ENCODE data around the gene ADGRD1.
"Not testable (repeated sequence)": the region's sequence is repeated elsewhere in the genome, so short reads cannot be mapped to it uniquely, and the experiment has no call there.

Gene ADGRD1

GRCh38 chr12:130937546-130937945, 16.2 kb upstream of the ADGRD1 start:
- not testable (repeated sequence) for DNase-seq (ENCODE audit: low read depth in 2 of 2)

DNA sequence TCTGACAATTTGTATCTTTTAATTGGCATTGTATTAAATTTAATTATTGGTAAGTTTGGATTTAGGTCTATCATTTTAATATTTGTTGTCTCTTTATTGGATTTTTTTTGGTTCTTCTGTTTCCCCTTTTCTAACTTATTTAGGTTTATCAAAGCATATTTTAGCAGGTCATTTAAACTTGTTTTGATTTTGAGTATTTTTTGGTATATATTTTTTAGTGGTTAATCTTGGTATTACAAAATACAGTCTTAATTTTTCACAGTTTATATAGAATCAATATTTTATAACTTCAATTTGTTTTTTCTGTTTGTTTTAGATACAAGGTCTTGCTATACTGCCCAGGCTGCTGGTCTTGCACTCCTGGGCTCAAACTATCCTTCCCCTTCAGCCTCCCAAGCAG, 15.5 kb upstream of the ADGRD1 start:
- DNase-seq (ENCODE audit: low read depth in 2 of 2) = no peak

GRCh38 chr12:130944878-130945277, 8.8 kb upstream of the ADGRD1 start:
- no peak for DNase-seq (ENCODE audit: low read depth in 2 of 2)

GRCh38 chr12:130945786-130946492, 7.8 kb upstream of the ADGRD1 start:
- DNase-seq (ENCODE audit: low read depth in 2 of 2) = no peak

DNA sequence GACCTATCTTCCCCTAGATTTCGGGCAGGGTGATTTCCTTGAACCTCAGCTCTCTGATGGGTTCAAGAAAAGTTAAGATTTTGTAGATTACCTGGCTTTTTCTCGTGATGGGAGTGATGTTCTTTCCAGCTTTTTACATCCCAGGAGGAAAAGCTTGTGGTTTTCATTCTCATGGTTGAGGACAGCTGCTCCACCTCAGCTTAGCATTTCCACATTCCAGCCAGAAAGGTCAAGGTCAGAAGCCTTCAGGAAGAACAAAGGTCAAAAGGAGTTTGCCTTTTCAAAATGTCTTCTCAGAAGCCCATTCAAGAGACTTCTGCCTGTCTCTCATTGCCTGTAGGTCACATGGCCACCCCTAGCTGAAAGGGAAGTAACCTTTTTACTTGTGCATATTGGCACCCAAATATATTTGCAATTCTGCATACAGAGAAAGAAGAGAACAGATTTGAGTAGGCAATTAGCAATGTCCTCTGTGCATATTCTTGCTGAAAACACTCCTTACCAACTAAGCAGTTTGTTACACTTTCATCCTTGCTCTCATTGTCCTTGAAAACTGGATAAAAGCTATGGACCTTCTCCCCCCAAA, 6.6 kb upstream of the ADGRD1 start:
- no peak for DNase-seq (ENCODE audit: low read depth in 2 of 2)

DNA sequence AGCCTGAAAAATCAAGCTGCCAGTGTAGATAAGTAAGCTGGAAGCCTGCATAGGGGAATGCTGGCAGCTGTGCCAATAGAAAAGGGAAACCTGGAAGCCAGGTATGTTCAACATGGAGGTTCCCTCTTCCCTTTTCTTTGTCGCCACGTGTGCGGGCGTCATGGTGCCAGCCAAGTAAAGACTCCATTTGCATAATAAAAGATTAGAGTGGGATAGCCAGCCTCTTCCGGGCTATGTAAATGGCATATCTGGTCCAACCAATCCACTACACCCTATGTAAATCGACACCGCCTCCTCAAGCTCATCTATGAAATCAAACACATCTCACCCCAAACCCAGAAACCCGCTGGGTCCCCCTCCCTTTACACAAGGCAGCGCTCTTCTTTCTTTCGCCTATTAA, 5.6 kb upstream of the ADGRD1 start:
- DNase-seq (ENCODE audit: low read depth in 2 of 2) = no peak

DNA sequence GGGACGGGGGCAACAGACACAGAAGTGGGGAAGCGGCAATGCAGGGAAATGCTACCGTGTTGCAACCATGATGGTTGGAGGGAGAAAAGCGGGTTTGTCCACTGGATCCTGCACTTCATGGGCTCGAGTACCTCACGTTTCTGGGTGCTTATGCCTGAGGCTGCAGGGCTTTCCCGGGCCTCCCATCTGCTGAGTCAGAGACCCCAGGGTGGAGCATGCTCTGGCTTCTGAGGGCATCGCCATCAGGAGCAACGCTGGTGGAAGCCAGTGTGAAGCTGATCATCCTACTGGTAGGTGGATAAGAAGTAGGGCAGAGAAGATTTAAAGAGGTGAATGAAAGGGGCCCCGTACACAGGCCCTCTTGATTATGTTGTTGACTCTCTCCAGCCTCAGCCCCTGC, 5.0 kb upstream of the ADGRD1 start:
- DNase-seq (ENCODE audit: low read depth in 2 of 2) = no peak

GRCh38 chr12:130949806-130950205, 3.9 kb upstream of the ADGRD1 start:
- no peak for DNase-seq (ENCODE audit: low read depth in 2 of 2)

- DNase-seq (ENCODE audit: low read depth in 2 of 2) = no peak
These were observed 2.1 kb upstream of the ADGRD1 start for GRCh38 chr12:130951636-130952035.

- no peak for DNase-seq (ENCODE audit: low read depth in 2 of 2)
These were observed 1.3 kb upstream of the ADGRD1 start for GRCh38 chr12:130952171-130952954.

DNA sequence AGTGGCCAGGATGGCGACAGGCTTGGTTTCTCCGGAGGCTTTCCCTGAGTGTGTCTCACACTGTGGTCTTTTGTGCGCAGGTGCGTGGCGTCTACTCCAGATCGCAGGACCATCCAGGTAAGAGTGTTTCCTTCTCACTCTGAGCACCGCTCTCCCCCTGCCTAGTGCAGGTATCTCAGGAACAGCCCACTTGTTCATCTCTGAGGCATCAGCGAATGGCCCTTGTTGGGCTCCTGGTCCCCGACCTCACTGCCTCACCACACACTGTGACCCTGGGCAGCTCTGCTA, 781 bp downstream of the ADGRD1 start:
- no peak for DNase-seq (ENCODE audit: low read depth in 2 of 2)

- DNase-seq (ENCODE audit: low read depth in 2 of 2) = no peak
These were observed 1.6 kb downstream of the ADGRD1 start for GRCh38 chr12:130955238-130955816.

DNA sequence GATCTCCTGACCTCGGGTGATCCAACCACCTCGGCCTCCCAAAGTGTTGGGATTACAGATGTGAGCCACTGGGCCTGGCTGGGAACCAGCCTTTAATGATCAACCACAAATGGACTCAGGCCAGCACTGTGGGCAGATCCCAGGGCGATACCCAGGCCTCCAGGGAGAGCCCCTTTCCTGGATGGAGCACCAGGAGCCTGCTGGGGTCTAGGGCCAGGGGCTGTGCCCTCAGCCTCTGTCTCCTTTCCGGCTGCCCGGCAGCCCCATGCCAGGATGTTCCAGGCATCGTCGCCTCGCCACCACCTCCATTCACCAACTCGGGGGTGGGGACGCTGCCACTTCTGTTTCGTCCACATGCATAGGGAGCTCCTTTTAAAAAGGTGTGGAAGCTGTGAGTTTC, 2.3 kb downstream of the ADGRD1 start:
- no peak for DNase-seq (ENCODE audit: low read depth in 2 of 2)

GRCh38 chr12:130956456-130957303, 3.0 kb downstream of the ADGRD1 start:
- no peak for DNase-seq (ENCODE audit: low read depth in 2 of 2)

DNA sequence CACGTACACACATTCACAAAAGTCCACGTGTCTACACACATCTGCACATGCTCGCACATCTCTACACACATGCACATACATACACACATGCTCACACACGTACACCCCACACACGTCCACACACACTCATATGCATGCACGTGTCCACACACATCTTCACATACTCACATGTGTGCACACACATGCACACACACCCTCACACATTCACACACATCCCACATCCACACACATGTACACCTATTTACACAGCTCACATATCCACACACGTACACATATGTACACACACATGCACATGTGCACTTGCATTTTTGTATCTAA, 3.6 kb downstream of the ADGRD1 start:
- DNase-seq (ENCODE audit: low read depth in 2 of 2) = no peak

GRCh38 chr12:130958557-130959140, 4.9 kb downstream of the ADGRD1 start:
- DNase-seq (ENCODE audit: low read depth in 2 of 2) = no peak

GRCh38 chr12:130959632-130960031, 5.9 kb downstream of the ADGRD1 start:
- no peak for DNase-seq (ENCODE audit: low read depth in 2 of 2)

- DNase-seq (ENCODE audit: low read depth in 2 of 2) = no peak
These were observed 6.4 kb downstream of the ADGRD1 start for GRCh38 chr12:130960058-130960457.

DNA sequence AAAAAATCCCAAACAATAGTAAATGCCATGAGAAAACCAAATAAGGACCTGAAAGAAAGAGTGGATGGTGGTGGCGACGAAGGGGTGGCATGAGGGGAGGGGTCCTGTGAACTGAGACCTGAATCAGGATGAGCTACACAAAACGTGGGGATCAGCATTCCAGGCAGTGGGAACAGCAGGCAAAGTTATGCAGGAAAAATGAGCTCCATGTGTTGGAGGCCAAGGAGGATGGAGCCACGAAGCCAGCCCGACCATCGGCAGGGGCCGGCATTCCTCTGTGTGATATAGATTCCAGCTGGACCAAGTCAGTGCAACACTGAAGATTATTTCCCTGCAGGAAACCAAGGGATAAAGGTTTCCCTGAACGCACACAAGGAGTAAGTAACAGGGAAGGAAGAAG, 7.1 kb downstream of the ADGRD1 start:
- DNase-seq (ENCODE audit: low read depth in 2 of 2) = no peak

DNA sequence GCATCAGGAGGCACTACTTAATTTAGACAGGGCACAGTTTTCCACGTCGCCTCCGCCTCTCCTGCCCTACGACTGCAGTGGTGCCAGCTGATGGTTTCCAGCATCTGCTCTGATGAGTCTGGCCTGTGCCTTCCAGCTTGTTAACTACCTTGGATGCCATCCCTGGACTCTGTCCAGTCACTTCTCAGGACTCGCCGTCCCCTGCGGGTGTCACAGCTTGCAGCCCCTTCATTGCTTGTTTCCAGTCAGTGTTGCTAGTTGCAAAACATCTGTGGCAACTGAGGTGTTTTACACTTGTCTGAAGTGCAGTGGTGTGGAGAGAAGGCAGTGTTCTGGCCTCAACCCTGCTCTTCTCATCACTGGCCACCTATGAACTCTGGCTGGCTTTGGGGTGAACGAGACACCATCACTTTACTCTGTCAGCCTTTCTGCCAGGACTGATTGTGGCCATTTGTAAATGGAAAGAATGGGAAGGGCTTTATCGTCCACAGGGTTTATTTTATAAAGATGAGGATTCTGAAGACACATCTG, 8.3 kb downstream of the ADGRD1 start:
- DNase-seq (ENCODE audit: low read depth in 2 of 2) = no peak

- no peak for DNase-seq (ENCODE audit: low read depth in 2 of 2)
These were observed 11.5 kb downstream of the ADGRD1 start for GRCh38 chr12:130965214-130965613.

DNA sequence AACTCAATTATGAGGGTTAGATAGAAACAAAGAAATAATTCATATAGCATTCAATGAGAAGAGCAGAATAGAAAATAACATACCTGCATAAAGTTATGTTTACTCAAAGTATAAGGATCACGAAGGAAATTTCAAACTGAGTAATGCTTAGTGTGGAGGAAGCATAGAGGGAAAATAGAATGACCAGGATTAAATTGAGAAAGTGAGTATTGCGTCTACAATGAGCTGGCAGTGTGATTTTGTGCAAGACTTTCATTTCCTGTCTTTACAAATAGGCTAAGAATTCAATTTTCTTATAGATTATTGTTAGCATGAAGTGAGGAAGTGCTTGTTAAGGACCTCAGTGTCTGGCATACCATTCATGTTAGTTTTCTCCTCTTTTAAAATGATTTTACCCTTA, 12.0 kb downstream of the ADGRD1 start:
- no peak for DNase-seq (ENCODE audit: low read depth in 2 of 2)

Data from activated CD8-positive, alpha-beta memory T cell treated with anti-CD3 and anti-CD28 coated beads for 4 hours (primary cell).